ENCODE data around the gene C16orf74.

DNA sequence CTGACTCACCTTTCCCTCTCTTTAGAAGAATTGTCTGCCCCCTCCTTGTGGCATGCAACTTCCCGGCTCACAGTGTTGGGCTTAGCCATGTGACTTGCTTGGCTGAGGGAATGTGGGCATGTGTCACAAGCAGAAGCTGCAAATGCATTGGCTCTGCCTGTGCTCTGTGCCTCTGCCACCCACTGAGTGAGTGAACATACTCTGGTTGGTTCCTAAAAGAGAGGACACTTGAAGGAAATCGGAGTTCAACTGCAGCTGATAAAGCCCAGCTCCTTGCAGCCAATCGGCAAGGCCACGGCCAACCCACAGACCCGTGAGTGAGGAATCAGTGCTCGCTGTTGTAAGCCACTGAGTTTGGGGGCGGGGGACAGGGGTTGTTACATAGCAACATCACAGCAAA is 51.3 kb downstream of the C16orf74 start:
- TF ChIP-seq EZH2phosphoT487 (IDR thresholded peaks at IDR 0.05; ENCODE audit: insufficient read depth, low read depth) (no peak), EZH2 (IDR thresholded peaks at IDR 0.05; ENCODE audit: insufficient read depth, poor library complexity, severe bottlenecking) (no peak)

Data from GM23248 (cell line).